ENCODE data around the gene NFKB1. TPM values are rescaled to one million over a fixed set of nuclear protein-coding genes. Genes with fewer than 3 reads are reported as not detected.

The NFKB1 gene
- total and polyA plus RNA-seq, 9 of the 15 experiments (the other 6 are each of a cell fraction or from before 2014, with no cell fraction given): 2.4 to 14.5 (median 10.3) TPM

DNA sequence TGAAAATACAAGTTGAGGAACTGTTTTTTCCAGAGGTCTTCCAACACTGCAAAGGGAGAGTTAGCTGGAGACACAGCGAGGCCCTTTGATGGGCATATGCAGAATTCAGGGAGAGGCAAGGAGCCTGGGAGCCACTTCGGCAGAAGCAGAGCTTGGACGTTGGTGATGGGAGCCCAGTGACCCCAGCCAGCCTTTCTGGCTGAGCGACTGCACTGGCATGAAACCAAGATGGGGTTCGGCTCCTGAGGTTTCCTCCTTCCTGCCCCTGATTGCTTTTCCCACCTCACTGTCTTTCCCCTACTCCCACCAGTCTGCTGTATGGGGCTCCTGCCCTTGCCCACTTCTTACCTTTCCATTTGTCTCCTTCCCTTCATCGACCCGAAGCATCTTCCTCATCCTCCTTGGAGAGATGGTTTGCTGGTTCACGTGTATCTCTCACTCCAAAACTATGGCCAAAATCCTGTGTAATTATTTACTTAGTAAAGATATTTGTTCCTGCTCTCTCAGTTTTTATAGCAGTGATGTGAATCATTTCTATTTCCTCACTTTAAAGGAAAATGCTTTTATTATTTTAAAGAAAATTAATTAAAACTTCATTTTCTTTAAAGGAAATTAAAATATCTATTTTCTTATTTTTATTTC, 100.5 kb downstream of the NFKB1 start:
- Histone ChIP-seq H3K9me1 (ENCODE audit: control insufficient read depth, insufficient read depth, low read length) (no peaks in the 10 kb centered on the region), H3K27me3 (ENCODE audit: control insufficient read depth in 2 of 2, insufficient read depth in 2 of 2, low read length in 2 of 2) (no peaks in the 10 kb centered on the region), H2AFZ (ENCODE audit: low read depth, low read length) (no peak overlapping the region), H3K27ac (ENCODE audit: extremely low read depth, low read depth, low read length) (no peak overlapping the region), H3K9me3 (replicated peaks; ENCODE audit: control insufficient read depth, insufficient read depth, low read depth, low read length) (no peaks in the 10 kb centered on the region), H3K4me1 (replicated peaks in 1 of 2; ENCODE audit: control insufficient read depth in 2 of 2, insufficient read depth in 2 of 2, low read length in 2 of 2) (no peaks in the 10 kb centered on the region), H3K36me3 (ENCODE audit: control insufficient read depth, insufficient read depth, low read length) (peaks cover 15% of the 10 kb centered on the region; the same call in 1 of the 3 replicates), H3K9ac (ENCODE audit: insufficient read depth in 1 of 2, low read depth in 2 of 2, low read length in 2 of 2) (no peak overlapping the region), H3K4me2 (ENCODE audit: insufficient read depth, low read length) (no peak overlapping the region), H4K20me1 (replicated peaks; ENCODE audit: control insufficient read depth, insufficient read depth, low read length) (no peaks in the 10 kb centered on the region), H3K79me2 (ENCODE audit: control insufficient read depth, insufficient read depth, low read length) (no peaks in the 10 kb centered on the region), H3K4me3 (no peak overlapping the region)
- 72% methylated on average over 8 of the region's 8 CpGs for WGBS (ENCODE audit: insufficient coverage, low coverage, missing lambda C conversion rate)
- CTCF ChIA-PET (ENCODE audit: low intra/inter-chr PET ratio): no interaction called here
- no TSS peak for BruUV-seq (replicated peaks)
- POLR2A ChIA-PET: no interaction called here
- ATAC-seq: no peak
- no peak for FAIRE-seq
- in situ Hi-C loops (cut with MboI): loop anchor here (25.0 kb wide), 1 partner anchor 1336 kb away; no protein-coding TSS in a partner anchor
- intact Hi-C loops (cut with micrococcal nuclease): no loop called here
- no peak for DNase-seq (ENCODE audit: extremely low read depth in 1 of 4, low spot score in 3 of 4)
- TF ChIP-seq PURB (CRISPR knock-in tag; IDR thresholded peaks at IDR 0.05; ENCODE audit: low read depth) (no peak), KDM2B (CRISPR knock-in tag; IDR thresholded peaks at IDR 0.05) (no peak), RCOR1 (IDR thresholded peaks at IDR 0.05; ENCODE audit: borderline replicate concordance in 1 of 2, low read depth in 2 of 2, low read length in 2 of 2) (no peak), TCF3 (CRISPR knock-in tag; IDR thresholded peaks at IDR 0.05) (no peak), ZBTB1 (CRISPR knock-in tag; IDR thresholded peaks at IDR 0.05; ENCODE audit: borderline replicate concordance, low read depth) (no peak), ZNF584 (CRISPR knock-in tag; IDR thresholded peaks at IDR 0.05; ENCODE audit: low read depth) (no peak), PHF20 (IDR thresholded peaks at IDR 0.05; ENCODE audit: partially characterized antibody) (no peak), BCL6 (CRISPR knock-in tag; IDR thresholded peaks at IDR 0.05) (no peak)
- TF ChIP-seq, protein P1, sequence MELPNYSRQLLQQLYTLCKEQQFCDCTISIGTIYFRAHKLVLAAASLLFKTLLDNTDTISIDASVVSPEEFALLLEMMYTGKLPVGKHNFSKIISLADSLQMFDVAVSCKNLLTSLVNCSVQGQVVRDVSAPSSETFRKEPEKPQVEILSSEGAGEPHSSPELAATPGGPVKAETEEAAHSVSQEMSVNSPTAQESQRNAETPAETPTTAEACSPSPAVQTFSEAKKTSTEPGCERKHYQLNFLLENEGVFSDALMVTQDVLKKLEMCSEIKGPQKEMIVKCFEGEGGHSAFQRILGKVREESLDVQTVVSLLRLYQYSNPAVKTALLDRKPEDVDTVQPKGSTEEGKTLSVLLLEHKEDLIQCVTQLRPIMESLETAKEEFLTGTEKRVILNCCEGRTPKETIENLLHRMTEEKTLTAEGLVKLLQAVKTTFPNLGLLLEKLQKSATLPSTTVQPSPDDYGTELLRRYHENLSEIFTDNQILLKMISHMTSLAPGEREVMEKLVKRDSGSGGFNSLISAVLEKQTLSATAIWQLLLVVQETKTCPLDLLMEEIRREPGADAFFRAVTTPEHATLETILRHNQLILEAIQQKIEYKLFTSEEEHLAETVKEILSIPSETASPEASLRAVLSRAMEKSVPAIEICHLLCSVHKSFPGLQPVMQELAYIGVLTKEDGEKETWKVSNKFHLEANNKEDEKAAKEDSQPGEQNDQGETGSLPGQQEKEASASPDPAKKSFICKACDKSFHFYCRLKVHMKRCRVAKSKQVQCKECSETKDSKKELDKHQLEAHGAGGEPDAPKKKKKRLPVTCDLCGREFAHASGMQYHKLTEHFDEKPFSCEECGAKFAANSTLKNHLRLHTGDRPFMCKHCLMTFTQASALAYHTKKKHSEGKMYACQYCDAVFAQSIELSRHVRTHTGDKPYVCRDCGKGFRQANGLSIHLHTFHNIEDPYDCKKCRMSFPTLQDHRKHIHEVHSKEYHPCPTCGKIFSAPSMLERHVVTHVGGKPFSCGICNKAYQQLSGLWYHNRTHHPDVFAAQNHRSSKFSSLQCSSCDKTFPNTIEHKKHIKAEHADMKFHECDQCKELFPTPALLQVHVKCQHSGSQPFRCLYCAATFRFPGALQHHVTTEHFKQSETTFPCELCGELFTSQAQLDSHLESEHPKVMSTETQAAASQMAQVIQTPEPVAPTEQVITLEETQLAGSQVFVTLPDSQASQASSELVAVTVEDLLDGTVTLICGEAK (IDR thresholded peaks at IDR 0.05): no peak
- TF ChIP-seq, protein P1 (CRISPR knock-in tag; IDR thresholded peaks at IDR 0.05): no peak
- TF ChIP-seq, protein P2, sequence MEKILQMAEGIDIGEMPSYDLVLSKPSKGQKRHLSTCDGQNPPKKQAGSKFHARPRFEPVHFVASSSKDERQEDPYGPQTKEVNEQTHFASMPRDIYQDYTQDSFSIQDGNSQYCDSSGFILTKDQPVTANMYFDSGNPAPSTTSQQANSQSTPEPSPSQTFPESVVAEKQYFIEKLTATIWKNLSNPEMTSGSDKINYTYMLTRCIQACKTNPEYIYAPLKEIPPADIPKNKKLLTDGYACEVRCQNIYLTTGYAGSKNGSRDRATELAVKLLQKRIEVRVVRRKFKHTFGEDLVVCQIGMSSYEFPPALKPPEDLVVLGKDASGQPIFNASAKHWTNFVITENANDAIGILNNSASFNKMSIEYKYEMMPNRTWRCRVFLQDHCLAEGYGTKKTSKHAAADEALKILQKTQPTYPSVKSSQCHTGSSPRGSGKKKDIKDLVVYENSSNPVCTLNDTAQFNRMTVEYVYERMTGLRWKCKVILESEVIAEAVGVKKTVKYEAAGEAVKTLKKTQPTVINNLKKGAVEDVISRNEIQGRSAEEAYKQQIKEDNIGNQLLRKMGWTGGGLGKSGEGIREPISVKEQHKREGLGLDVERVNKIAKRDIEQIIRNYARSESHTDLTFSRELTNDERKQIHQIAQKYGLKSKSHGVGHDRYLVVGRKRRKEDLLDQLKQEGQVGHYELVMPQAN (IDR thresholded peaks at IDR 0.05; ENCODE audit: borderline replicate concordance): no peak

All from K562 (cell line).